ENCODE data around the gene WNT3A.

Gene WNT3A

DNA sequence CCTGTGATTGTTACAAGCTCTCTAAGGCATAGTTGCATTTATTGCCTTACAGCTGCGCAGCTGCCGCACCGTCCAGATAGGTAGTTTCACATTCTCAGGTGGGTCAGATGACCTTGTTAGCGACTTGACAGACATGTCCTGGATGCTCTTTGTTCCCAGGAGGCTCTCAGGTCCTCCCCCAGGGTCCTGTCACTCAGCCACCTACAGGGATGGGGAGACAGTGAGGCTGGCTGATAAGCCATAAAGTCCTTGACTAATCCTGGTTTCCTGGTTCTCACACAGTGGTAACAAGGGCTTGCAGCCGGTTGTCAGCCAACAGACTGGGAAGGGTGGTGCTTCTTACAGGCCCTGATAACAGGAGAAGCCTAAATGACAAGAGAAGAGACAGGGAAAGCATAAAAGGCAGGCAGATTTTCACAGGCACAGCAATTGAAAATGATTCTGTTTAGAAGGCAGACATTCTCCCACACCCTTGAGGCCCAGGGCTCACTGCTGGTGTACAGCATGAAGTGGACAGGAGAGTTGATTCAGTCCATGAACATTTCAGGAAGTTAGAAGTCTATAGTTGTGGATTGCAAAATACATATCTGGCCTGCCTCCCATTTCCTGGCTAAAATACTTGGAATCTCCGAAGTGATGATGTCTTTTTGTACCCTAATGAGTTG, 78.6 kb downstream of the WNT3A start:
- DNase-seq (ENCODE audit: low spot score), result no peak
- Histone ChIP-seq H3K4me3 (peak overlapping the region; percentile 85), H3K27ac (peak overlapping the region; percentile 97 to 99)
- TF ChIP-seq, protein P1, sequence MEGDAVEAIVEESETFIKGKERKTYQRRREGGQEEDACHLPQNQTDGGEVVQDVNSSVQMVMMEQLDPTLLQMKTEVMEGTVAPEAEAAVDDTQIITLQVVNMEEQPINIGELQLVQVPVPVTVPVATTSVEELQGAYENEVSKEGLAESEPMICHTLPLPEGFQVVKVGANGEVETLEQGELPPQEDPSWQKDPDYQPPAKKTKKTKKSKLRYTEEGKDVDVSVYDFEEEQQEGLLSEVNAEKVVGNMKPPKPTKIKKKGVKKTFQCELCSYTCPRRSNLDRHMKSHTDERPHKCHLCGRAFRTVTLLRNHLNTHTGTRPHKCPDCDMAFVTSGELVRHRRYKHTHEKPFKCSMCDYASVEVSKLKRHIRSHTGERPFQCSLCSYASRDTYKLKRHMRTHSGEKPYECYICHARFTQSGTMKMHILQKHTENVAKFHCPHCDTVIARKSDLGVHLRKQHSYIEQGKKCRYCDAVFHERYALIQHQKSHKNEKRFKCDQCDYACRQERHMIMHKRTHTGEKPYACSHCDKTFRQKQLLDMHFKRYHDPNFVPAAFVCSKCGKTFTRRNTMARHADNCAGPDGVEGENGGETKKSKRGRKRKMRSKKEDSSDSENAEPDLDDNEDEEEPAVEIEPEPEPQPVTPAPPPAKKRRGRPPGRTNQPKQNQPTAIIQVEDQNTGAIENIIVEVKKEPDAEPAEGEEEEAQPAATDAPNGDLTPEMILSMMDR (IDR thresholded peaks at IDR 0.05), result no peak

DNA sequence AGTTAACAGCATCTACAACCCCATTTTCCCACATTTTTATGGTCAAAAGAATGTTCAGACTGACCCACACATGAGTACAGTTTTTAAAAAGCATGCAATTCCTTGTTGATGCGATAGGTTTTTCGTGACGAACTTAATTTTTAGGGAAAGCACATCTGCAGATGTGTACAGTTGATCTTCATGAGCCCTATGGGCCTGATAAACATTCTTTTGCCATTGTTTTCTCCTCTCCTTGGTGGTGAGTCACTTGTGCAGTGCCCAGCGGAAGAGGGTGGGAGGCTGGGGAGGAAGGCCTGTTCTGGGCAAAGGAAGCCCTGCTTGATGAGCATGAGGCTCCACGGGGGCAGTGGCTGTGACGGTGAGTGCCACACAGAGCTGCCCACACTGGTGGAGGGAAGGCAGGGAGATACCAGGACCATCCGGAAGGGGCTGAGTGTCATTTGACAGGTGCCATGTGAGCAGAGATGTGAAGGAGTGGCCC, 81.0 kb downstream of the WNT3A start:
- H3K27ac ChIP-seq, result peak overlapping the region; percentile 21 to 72
- no peak for DNase-seq (ENCODE audit: low spot score)
- H3K4me3 ChIP-seq, result peak overlapping the region; percentile 59
- TF ChIP-seq, protein P1 (IDR thresholded peaks at IDR 0.05), result no peak

DNA sequence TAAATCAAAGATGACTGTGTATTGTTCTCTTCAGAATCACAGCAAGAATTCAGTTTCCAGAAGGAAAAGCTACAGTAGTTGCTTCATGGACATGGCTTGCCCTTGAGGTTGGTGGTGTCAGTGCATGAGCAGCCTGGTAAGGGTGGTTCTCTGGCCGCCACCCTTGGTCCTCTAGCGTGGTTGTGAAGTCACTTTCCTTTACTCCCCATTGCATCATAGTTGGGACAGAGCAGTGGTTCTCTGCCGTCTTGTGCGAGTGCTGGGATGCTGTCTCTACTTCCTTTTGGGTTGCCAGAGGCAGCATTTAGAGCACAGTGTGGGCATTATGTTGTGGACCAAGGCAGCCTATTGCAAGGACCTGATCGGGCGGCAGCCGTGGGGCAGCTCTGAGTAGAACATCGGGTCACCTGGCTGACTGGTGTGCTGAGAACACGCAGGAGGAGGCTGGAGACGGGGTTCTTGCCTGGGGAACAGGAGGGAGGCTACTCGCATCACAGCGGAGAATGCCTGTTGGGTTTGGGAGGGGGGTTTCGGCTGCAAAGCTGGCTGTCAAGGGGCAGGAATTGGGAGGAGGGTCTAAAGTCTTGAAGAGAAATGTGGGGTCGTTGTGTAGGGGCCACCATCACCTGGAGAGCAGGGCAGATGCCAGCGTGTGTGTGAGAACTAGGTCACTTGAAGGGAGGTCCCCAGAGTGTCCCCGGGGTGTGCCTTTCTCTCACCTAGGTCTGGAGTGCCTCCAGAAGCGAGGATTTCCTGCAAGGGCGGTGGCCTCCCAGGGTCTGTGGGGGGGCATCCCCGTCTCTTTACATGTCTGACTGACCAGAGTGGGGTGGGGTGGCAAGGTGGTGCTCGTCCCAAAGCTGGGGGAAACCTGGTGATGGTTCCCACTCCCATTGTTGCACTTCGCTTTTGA, 82.0 kb downstream of the WNT3A start:
- H3K4me3 ChIP-seq, result peak overlapping the region; percentile 59
- H3K27ac ChIP-seq, result peak overlapping the region; percentile 21 to 72
- no peak for DNase-seq (ENCODE audit: low spot score)
- TF ChIP-seq, protein P1 (IDR thresholded peaks at IDR 0.05), result no peak

DNA sequence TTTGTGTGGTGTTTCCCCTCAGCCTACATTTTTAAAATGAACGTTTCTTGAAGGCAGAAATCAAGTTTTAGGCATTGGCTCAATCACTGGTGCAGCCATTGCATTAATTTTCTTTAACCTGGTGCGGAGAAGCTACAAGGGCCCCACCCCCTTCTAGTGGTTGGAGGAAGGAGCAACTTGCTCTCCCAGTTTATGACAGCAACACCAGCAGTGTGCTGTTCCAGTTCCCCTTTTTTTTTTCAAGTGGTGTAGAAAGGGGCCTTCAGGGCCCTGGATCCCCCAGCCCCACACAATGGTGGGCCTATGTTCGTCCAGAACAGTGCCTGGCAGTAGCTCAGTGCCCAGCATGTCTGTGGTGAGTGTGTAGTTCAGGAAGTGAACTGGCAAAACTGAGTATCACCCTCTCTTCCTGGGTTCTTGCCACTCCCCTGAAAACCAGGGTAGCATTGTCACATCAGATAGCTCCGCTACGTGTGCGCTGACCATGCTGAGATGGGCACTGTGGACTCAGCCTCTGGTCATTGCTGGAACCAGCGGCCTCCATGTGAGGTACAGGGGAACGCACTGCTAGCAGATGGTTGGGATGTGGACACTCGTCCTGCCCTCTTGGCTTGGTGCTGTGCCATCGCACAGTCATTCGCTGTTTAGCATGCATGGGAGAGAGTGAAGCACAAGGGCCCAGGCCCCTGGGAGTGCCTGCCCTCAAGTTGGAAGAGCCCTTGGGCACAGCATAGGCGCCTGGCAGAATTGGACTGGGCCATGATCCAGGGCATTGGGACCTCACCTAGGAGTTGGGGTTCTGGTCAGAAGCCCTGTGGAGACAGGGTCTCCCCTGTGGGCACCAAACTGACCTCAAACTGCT, 83.0 kb downstream of the WNT3A start:
- peak; percentile 70 for DNase-seq (ENCODE audit: low spot score)
- TF ChIP-seq, protein P1 (IDR thresholded peaks at IDR 0.05), result no peak
- Histone ChIP-seq H3K27ac (no peak overlapping the region), H3K4me3 (peak overlapping the region; percentile 1)

DNA sequence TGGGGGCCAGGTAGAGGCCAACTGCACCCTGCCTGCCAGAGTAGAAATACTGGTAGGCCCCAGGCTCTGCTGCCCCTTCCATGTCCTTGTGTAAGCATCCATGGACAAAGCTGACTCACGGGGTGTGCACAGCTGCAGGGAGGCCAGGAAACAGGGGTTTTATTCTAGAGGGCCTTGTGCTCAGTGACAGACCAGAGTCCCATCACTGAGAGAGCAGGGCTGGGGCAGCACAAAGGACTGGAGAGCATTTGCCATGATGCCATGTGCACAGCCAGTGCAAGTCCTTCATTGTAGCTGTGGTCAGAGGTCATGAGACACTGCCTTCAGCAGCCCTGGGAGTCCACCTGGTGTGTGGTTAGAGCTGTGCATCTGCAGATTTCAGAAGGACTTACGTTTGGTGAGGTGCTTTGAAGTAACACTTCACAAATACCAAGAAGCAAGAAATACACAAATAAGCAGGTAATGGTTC, 83.8 kb downstream of the WNT3A start:
- no peak overlapping the region for H3K27ac ChIP-seq
- no peak overlapping the region for H3K4me3 ChIP-seq
- peak; percentile 62 for DNase-seq (ENCODE audit: low spot score)
- TF ChIP-seq, protein P1 (IDR thresholded peaks at IDR 0.05), result no peak

DNA sequence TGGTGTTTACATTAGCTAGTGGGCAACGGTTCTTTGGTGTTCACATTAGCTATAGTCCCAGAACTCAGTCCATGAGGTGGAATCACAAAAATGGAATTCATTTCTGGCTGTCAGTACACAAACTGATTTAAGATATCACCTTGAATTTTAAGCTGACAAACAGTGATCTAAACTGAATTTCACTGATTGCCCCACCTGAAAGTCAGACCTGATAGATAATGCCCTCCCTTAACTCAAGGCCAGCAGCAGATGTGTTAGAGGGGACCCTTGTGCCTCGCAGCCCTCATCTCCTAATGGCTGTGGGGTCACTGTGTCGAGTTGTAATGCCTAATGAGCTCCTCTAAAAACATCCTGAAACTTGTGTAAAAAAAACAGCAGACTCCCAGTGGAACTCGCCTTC, 84.3 kb downstream of the WNT3A start:
- TF ChIP-seq, protein P1 (IDR thresholded peaks at IDR 0.05), result no peak
- Histone ChIP-seq H3K27ac (no peak overlapping the region), H3K4me3 (no peak overlapping the region)
- DNase-seq (ENCODE audit: low spot score), result no peak
